Effector memory CD4-positive, alpha-beta T cell (primary cell): ENCODE results near the gene UBA3.

Experiments used
- DNase-seq, 3 donors: peaks; one replicate each; pipeline ENCODE4 v3.0.0-alpha.2; 2020
- H3K27ac ChIP-seq: 2 replicates; pipeline ENCODE4 v1.7.0; 2013; ENCODE audit warnings: mild to moderate bottlenecking, low read length, moderate library complexity; ENCODE audit not compliant: insufficient read depth, poor library complexity, severe bottlenecking
- H3K27me3 ChIP-seq: replicated peaks from 2 replicates; pipeline ENCODE4 v1.7.0; 2013; ENCODE audit warnings: mild to moderate bottlenecking, low read length; ENCODE audit not compliant: insufficient read depth, control insufficient read depth, poor library complexity, severe bottlenecking
- H3K36me3 ChIP-seq: 2 replicates; pipeline ENCODE4 v1.7.0; 2013; ENCODE audit warnings: mild to moderate bottlenecking, low read length, moderate library complexity; ENCODE audit not compliant: control insufficient read depth, insufficient read depth
- H3K4me1 ChIP-seq: 2 replicates; pipeline ENCODE4 v1.7.0; 2013; ENCODE audit warnings: low read length, mild to moderate bottlenecking; ENCODE audit not compliant: control insufficient read depth, insufficient read depth, poor library complexity, severe bottlenecking
- H3K4me3 ChIP-seq: 2 replicates; pipeline ENCODE4 v1.7.0; 2013; ENCODE audit warnings: low read length, low read depth, mild to moderate bottlenecking; ENCODE audit not compliant: insufficient read depth, poor library complexity, severe bottlenecking
- H3K9me3 ChIP-seq: 2 replicates; pipeline ENCODE4 v1.7.0; 2013; ENCODE audit warnings: mild to moderate bottlenecking, low read length, moderate library complexity; ENCODE audit not compliant: control insufficient read depth
- total RNA-seq, 3 donors: gene quantifications; one replicate each; lab custom pipeline; 2026; lab: John Stamatoyannopoulos, UW

UBA3 gene
- total RNA-seq = 42.1 to 63.5 (median 49.6) reads per million in 3 donors

- Histone ChIP-seq H3K4me1 (peaks cover 35% of the 10 kb centered on the region), H3K27me3 (no peaks in the 10 kb centered on the region), H3K27ac (peak within 1 kb of the TSS; percentile 76), H3K4me3 (peak within 1 kb of the TSS; percentile 93), H3K9me3 (no peaks in the 10 kb centered on the region), H3K36me3 (peaks cover 7% of the 10 kb centered on the region)
- DNase-seq = peak; percentile 83 to 86 (median 85)
These were observed at the start of gene UBA3 for GRCh38 chr3:69080233-69080920. UBA3 (minus strand) TSS chr3:69080365; CDS start chr3:69080353, 12 bp downstream.

GRCh38 chr3:69129531-69129930 lies 49.4 kb upstream of the UBA3 start:
- no peak for DNase-seq
- Histone ChIP-seq H3K36me3 (no peaks in the 10 kb centered on the region), H3K4me1 (no peaks in the 10 kb centered on the region), H3K27ac (no peak overlapping the region), H3K27me3 (no peaks in the 10 kb centered on the region), H3K4me3 (no peak overlapping the region), H3K9me3 (no peaks in the 10 kb centered on the region)

- no peaks in the 10 kb centered on the region for H3K27me3 ChIP-seq
- DNase-seq = no peak
These were observed 48.3 kb upstream of the UBA3 start for GRCh38 chr3:69128509-69128908.

GRCh38 chr3:69126999-69127398 lies 46.8 kb upstream of the UBA3 start:
- no peaks in the 10 kb centered on the region for H3K4me1 ChIP-seq
- no peaks in the 10 kb centered on the region for H3K27me3 ChIP-seq
- no peak overlapping the region for H3K27ac ChIP-seq
- no peaks in the 10 kb centered on the region for H3K36me3 ChIP-seq
- H3K4me3 ChIP-seq = no peak overlapping the region
- no peaks in the 10 kb centered on the region for H3K9me3 ChIP-seq
- DNase-seq = no peak

More at GRCh38 chr3:69128509-69128908, 48.3 kb upstream of the UBA3 start:
- Histone ChIP-seq H3K9me3 (no peaks in the 10 kb centered on the region), H3K4me1 (no peaks in the 10 kb centered on the region), H3K27ac (no peak overlapping the region), H3K4me3 (no peak overlapping the region), H3K36me3 (no peaks in the 10 kb centered on the region)

GRCh38 chr3:69126216-69126615 lies 46.1 kb upstream of the UBA3 start:
- no peaks in the 10 kb centered on the region for H3K36me3 ChIP-seq
- no peak overlapping the region for H3K4me3 ChIP-seq
- DNase-seq = no peak
- no peaks in the 10 kb centered on the region for H3K27me3 ChIP-seq
- no peaks in the 10 kb centered on the region for H3K9me3 ChIP-seq
- H3K27ac ChIP-seq = no peak overlapping the region
- H3K4me1 ChIP-seq = no peaks in the 10 kb centered on the region

- Histone ChIP-seq H3K36me3 (no peaks in the 10 kb centered on the region), H3K27ac (no peak within 1 kb of the TSS), H3K27me3 (no peaks in the 10 kb centered on the region), H3K9me3 (no peaks in the 10 kb centered on the region), H3K4me3 (no peak within 1 kb of the TSS), H3K4me1 (no peaks in the 10 kb centered on the region)
- no peak for DNase-seq
These were observed 42.2 kb upstream of the UBA3 start, which contains the start of gene LMOD3 for GRCh38 chr3:69122403-69122802. LMOD3 (minus strand) TSS chr3:69122595; CDS start chr3:69122386, 209 bp downstream.

GRCh38 chr3:69121950-69122349 lies 41.8 kb upstream of the UBA3 start:
- no peak overlapping the region for H3K4me3 ChIP-seq
- H3K27ac ChIP-seq = no peak overlapping the region
- no peaks in the 10 kb centered on the region for H3K36me3 ChIP-seq
- H3K9me3 ChIP-seq = no peaks in the 10 kb centered on the region
- no peaks in the 10 kb centered on the region for H3K4me1 ChIP-seq
- DNase-seq = no peak
- no peaks in the 10 kb centered on the region for H3K27me3 ChIP-seq

- H3K27me3 ChIP-seq = no peaks in the 10 kb centered on the region
- H3K4me1 ChIP-seq = no peaks in the 10 kb centered on the region
- H3K4me3 ChIP-seq = no peak overlapping the region
- H3K36me3 ChIP-seq = no peaks in the 10 kb centered on the region
- H3K9me3 ChIP-seq = no peaks in the 10 kb centered on the region
- no peak overlapping the region for H3K27ac ChIP-seq
- no peak for DNase-seq
These were observed 41.3 kb upstream of the UBA3 start for GRCh38 chr3:69121513-69121912.

GRCh38 chr3:69120879-69121464 lies 40.8 kb upstream of the UBA3 start:
- no peaks in the 10 kb centered on the region for H3K9me3 ChIP-seq
- no peaks in the 10 kb centered on the region for H3K36me3 ChIP-seq
- DNase-seq = peak; percentile 47 to 69 (median 55)
- H3K4me1 ChIP-seq = no peaks in the 10 kb centered on the region
- no peak overlapping the region for H3K27ac ChIP-seq
- H3K4me3 ChIP-seq = no peak overlapping the region
- H3K27me3 ChIP-seq = no peaks in the 10 kb centered on the region

GRCh38 chr3:69119681-69120080 lies 39.5 kb upstream of the UBA3 start:
- Histone ChIP-seq H3K4me1 (no peaks in the 10 kb centered on the region), H3K27ac (no peak overlapping the region), H3K4me3 (no peak overlapping the region), H3K36me3 (no peaks in the 10 kb centered on the region), H3K27me3 (no peaks in the 10 kb centered on the region), H3K9me3 (no peaks in the 10 kb centered on the region)
- DNase-seq = no peak
